GM19372 (cell line): ENCODE measurements around the gene FAM13A.
"Not testable (repeated sequence)": the region's sequence is repeated elsewhere in the genome, so short reads cannot be mapped to it uniquely, and the experiment has no call there.

Source experiments
- ATAC-seq: cut with Tn5 transposase; IDR thresholded peaks from one replicate; pipeline ENCODE4 v1.9.1; 2021; ENCODE audit warnings: mild to moderate bottlenecking, low read depth, moderate library complexity; ENCODE audit not compliant: unreplicated experiment

Gene FAM13A

DNA sequence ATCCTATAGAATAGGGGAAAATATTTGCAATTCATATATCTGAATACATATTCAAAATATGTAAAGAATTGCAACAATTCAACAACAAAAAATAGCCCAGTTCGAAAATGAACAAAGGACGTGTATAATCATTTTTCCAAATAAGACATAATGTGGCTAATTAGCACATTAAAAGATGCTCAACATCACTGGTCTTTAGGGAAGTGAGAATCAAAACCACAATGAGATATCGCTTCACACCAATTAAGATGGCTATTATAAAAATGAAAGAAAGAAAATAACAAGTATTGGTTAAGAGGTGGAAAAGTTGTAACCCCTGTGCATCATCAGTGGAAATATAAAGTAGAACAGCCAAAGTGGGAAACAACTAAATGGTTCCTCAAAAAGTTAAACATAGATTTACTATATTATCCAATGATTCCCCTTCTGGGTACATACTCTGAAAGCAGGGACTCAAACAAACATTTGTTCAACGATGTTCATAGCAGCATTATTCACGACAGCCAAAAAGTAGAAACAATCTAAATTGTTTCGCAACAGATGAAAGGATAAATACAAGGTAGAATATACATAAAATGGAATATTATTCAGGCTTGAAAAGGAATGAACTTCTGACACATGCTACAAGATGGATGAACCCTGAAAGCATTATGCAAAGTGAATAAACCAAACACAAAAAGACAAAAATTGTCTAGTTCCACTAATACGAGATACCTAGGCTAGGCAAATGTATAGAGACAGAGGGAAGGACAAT lies 12.7 kb downstream of the FAM13A start:
- no peak for ATAC-seq

DNA sequence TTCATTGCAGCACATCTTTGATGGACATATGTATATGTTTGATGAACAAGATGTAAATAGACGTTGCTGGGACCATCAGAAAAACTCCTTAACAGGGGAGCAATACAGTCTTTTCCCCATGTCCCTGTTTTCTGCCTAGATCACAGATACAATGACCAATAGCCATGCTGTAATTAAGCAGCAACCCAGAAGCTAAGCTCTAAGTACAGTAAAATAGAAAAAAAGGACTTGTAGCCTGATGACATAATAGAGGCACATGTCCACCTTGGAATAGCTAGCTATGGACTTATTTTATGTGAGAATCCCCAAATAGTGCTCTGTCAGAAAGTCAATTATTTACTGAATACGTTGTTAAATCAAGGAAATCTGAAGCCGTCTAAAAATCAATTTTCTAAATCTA lies 14.9 kb downstream of the FAM13A start:
- no peak for ATAC-seq

DNA sequence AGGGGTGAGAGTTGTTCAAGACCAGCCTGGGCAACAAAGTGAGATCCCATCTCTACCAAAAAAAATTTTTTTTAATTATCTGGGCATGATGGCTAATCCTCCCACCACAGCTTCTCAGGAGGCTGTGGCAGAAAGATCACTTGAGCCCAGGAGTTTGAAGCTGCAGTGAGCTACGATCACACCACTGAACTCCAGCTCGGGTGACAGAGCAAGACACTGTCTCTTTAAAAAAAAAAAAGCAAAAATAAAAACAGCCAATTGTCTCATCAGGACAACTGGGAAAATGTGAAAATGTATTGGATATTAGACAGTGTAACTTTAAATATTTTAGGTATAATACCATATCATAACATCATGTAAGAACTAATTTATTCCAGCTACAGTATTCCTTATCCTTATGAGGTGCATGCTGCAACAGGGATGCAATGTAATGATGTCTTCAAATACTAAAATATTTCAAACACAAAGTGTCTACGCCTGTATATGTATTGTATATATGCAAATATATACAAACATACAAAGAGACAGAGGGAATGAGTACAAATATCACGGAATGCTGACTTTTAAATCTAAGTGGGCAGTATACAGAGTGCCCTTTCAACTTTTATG lies 17.2 kb downstream of the FAM13A start:
- no peak for ATAC-seq

DNA sequence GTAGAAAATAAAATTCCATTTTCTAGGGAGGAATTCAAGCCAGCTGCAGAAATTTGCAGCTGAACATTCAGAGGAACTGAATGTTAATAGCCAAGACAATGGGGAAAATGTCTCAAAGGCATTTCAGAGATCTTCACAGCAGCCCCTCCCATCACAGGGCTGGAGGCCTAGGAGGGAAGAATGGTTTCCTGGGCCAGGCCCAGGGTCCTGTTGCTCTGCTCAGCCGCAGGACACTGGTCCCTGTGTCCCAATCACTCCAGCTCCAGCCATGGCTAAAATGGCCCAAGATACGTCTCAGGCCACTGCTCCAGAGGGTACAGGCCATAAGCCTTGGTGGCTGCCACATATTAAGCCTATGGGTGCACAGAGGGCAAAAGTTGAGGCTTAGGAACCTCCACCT lies 20.4 kb downstream of the FAM13A start:
- no peak for ATAC-seq

DNA sequence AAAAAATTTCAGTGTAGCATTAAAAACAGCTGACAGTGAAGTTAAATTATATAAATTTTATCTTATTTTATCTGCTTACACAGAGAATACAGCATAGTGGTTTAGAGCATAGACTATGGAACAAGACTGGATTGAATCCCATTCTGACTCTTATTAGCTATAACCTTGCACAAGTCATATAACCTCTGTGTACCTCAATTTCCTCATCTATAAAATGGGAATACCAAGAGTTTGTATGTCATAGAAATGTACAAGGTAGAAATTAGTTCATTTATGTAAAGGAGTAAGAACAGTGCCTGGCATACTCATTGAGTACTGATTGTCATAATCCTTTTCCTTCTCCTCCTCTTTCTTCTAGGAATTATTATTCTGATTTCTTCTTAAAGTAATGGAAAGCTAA lies 25.7 kb downstream of the FAM13A start:
- ATAC-seq: no peak

DNA sequence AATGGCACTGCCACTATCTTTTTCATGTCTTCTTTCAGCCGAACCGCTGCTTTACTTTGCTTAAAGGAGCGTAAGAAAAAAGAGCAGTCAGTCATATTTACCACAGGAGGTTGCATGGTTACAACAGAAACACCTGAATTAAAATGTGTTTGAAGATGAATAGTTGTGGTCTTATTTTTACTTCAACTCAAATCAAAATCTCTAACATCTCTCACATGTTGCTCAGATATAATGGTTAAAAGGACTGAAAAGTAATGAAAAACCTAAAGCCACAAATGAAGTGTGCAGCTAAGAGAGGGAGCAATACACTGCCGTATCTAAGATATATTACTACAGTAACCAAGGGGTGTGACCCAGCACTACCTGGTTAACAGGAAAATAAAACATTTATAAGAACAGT lies 27.4 kb downstream of the FAM13A start:
- no peak for ATAC-seq

DNA sequence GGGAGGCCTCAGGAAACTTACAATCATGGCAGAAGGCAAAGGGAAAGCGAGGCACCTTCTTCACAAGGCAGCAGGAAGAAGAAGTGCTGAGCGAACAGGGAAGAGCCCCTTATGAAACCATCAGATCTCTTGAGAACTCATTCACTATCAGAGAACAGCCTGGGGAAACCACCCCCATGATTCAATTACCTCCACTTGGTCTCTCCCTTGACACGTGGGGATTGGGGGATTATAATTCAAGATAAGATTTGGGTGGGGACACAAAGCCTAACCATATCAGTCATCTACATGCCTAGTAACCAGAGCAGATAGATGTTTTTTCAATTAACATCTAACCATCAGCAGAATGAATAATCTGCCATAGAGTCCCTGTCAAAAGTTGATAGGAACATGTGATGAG lies 30.4 kb downstream of the FAM13A start:
- ATAC-seq: no peak

DNA sequence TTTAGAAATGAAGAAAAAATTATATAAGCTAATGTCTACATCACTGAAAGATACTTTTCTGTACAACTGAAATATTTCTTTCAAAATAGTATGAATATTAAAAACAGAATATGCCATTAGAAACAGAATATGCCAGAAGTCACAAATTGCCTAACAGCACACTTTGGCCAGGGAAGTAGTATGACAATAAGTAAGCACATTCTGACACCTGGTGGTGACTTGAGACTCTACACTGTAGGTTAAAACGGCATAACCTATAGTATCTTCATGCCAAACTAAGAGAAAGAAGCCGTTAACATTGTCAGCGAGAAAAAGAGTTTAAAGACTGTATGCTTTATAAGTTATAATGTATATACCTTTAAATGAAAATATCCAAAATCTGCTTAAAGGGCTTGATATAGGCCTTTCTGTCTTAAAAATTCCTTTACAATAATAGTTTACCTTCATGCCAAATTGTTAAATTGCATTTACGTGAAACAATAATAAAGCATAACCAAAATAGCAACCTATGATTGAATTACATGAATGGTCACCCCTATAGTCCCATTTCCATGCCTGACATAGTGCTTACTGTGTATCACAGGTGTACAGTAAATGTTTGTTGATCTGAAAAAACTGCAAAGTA lies 32.8 kb downstream of the FAM13A start:
- peak; percentile 95 for ATAC-seq

DNA sequence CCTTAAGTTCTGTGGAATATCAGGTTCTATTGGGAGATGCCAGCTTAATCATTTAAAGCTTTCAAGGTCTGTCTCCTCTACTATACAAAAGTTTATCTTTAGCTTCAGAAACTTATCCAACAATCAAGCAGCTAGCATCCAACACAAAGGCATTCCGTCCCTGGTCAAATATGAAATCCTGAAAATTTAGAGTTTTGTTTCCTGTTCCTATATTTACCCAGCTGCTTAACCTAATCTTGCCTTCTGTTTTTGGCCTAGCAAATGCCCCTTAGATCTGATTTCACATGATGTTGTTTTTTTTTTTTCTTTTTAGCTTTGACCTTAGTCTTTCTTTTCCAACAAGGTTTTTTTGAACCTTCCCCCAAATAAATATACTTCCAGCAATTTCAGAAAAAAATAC lies 33.8 kb downstream of the FAM13A start:
- no peak for ATAC-seq

DNA sequence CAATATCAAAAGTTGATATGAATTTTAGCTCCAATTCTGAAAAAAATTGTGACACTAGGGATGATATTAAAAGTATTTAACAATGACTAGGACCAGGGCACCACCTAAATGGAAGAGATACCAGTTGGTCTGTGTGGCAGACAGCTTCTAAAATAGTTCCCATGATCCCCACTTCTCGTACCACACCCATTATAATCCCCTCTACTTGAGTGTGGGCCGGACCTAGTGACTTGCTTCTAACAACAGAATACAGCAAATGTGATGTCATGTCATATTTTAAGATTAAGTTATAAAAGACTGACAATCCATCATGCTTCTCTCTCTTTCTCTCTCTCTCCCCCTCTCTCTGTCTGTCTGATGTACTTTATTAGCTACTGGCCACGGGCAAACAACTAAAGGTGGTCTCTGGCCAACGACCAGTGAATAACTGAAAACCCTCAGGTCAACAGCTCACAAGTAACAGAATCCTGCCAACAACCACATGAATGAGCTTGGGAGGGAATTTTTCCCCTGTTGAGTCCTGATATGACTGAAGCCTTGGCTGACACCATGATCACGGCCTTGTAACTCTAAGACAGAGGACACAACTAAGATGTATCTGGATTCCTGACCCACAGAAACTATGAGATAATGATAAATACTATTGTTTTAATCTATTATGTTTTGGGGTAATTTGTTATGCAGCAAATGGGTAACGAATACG lies 34.4 kb downstream of the FAM13A start:
- ATAC-seq: no peak

DNA sequence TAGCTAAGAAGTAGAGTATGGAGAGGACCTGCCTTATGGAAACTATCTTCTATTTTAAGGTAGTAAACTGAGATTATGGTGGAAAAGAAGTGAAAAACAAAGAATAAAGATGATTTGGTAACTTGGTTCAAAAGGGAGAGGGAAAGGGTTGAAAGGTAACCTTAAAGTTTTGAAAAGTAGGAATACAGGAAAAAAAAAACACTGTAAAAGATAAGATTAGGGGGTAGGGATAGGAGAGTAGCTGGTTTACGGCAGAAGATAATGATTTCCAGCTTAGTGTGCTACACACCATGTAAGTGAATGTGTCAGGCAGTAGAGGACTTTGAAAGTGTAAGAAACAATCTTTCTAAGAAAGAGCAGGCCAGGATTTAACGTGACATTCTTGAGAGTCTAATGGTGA lies 35.3 kb downstream of the FAM13A start:
- no peak for ATAC-seq

DNA sequence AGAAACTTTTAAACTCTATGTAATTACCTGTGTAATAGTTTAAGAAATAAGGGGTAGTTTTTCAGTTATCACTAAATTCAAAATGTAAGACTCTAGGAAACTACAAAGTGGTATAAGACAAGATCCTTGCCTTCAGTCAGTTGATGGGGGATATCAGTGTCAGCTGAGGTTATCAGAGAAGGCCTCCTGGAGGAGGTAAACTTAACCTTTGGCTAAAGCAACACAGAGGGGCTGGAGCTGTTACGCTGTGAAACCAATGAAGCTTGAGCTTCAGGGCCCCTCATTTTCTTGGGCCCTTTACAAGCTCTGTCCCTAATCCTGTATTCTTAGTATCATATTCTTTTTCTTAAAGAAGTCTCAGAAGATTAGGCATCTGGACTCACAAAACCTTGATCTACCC lies 35.9 kb downstream of the FAM13A start:
- no peak for ATAC-seq

DNA sequence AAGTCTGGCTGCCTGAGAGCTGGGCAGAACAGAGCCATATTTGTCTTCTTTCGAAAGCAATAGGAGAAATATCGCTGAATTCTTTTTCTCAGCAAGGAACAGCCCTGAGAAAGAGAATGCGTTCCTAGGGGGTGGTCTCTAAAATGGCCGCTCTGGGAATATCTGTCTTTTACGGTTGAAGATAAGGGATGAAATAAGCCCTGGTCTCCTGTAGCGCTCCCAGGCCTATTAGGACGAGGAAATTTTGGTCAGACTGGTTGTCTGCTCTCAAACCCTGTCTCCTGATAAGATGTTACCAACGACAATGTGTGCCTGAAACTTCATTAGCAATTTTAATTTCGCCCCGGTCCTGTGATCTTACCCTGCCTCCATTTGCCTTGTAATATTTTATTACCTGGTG lies 42.1 kb downstream of the FAM13A start:
- ATAC-seq: not testable (repeated sequence)

DNA sequence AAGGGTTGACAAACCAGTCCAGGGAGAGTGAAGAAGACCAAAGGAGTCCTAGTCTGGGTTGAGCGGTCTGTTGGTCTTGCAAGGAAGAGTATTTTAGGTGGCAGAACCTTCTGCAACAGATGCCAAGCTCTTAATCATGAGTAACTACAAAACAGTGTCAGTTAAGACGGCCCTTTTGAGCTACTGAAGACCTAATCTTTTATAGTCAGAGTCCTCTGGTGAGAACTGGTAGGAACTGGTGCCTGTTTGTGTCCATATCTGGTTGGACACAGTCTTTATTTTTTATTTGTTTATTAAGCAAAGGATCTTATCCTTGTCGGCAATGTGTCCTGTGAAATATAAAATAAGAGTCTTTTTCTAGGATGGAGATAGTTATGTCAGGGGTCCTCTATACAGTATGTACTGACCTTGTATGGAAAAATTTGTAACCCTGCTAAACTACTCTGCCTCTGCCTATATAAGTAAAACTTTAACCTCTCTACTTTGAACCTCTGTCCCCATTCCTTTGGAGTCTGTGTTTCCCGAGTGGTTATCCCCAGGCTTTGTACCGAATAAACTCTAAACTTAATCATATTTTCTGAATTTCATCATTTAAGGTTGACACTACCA lies 47.1 kb downstream of the FAM13A start:
- no peak for ATAC-seq

DNA sequence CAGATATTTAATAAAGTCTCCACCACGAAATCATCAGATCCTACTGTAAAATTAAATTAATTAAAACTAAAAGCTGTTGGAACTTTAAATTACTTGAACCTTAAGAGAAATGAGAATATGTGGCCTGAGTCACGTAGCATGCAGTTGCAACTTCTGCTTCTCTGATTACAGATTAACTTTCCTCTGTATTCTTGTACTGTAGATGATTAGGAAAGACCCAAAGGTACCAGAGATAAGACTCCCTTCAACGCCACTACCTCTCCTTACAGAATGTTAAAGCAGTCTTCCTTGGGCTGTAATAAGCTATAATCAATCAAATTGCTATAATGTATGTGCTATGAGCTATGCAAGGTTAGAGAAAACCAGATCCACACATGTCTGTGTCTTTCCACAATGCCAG lies 47.9 kb downstream of the FAM13A start:
- peak; percentile 59 for ATAC-seq

DNA sequence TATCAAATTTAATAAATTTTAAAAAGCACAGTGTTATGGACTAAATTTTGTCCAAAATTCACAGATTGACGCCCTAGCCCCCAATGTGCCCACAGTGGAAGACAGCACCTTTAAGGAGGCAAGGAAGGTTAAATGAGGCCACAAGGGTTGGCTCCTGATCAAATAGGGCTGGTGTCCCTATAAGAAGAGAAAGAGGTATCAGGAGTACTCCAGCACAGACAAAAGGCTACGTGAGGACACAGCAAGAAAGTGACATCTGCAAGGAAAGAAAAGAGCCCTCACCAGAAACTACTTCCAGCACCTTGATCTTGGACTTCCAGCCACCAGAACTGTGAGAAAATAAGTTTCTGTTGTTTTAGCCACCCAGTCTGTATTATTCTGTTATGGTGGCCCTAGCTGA lies 48.8 kb downstream of the FAM13A start:
- ATAC-seq: no peak

DNA sequence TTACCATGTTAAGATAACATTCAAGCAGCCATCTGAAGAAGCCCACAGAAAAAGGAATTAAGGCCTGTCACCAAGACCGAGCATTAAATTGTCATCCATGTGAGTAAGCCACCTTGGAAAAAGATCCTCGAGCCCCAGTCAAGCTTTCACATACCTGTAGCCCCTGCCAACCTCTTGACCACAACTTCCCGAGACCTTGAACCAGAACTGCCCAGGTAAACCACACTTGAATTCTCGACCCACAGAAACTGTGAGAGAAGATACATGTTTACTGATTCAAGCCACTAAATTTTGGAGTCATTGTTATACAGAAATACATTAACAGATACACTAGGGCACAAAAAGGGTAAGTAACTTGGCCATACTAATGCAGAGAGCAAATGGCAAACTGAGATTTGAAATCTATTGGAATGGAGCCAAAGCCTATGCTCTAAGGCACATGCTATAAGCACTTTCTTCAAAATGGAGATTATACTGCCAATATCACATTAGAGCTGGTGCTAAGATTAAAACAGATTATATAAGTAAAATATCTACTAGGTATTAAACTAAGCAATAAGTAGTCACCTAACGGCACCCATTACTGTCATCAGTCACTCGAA lies 49.5 kb downstream of the FAM13A start:
- no peak for ATAC-seq

DNA sequence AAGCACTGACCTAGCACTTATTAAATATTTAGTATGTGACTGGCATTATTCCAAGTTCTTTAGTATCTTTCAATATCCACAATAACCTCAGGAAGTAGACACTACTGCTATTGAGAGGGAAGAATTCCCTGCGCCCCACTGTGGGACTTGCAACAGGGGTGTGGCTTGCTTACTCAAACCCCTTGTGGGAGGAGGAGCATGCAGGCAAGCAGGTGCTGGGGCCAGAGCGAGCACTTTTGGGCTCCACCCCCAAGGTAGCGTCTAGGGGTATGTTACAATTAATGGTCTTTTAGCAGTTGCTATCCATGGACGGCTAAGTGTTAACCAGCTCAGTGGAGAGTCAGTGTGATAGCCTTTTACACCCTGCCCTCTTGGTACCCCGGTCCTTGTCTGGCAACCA lies 50.7 kb downstream of the FAM13A start:
- ATAC-seq: no peak

DNA sequence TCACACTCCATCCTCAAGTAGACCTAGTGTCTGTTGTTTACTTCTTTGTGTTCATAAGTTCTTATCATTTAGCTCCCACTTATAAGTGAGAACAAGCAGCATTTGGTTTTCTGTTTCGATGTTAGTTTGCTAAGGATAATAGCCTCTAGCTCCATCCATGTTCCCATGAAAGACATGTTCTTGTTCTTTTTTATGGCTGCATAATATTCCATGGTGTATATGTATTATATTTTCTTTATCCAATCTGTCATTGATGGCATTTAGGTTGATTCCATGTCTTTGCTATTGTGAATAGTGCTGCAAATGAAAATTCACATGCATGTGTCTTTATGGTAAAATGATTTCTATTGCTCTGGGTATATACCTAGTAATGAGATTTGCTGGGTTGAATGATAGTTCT lies 51.9 kb downstream of the FAM13A start:
- ATAC-seq: not testable (repeated sequence)

DNA sequence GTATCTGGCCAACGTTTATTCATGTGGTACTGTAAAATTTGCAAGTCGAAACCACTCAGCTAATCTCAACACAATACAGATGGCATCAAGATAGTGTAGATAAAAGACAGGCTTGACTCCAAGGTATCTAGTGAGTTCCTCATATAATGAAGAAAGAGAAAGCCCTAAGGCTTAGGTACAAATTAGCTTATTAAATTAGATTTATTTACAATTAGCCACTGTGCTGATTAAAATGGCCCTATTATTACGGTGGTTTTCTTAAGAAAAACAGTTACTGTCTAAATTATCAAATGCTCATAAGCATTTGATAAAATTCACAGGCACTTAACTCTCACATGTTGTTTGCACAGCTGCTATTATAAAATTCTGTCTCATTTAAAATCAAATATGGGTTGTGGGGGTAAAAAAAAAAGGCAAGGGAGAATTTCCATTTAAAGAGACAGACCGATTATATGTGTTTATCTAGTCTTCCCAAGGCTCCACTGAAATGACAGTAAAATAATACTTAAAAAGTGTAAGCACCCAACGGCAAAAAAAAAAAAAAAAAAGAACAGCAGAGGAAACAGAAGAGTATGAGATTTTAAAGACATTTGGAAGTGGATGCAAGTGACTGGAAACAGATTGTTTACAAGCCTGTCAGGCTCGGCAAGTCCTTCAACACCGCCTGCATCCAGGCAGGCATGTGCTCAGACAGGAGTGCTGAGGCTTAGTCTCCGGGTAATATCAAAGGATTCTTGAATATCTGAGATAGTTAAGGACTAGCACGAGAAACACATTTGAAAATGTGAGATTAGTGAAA lies 55.1 kb downstream of the FAM13A start:
- ATAC-seq: no peak
